ENCODE data around the gene PSKH1. TPM values are rescaled to one million over a fixed set of nuclear protein-coding genes. Genes with fewer than 3 reads are reported as not detected.
"Not testable (repeated sequence)": the region's sequence is repeated elsewhere in the genome, so short reads cannot be mapped to it uniquely, and the experiment has no call there.

Gene PSKH1
- total RNA-seq, 1 donor from 2014 or later: 17.8 TPM

DNA sequence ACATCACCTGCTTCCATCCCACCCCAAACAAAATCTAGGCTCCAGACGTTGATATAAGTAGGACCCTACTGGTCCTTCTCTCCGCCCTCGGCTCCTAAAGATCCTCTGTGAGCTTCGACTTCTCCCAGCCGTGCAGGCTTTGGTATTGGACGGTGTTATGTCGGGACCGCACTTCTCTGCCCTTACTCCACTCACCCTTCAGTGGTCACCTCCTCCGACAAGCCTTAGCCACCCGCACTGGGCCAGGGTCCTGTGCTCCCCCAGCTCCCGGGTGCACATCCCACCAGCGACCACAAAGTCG lies 42.0 kb downstream of the PSKH1 start:
- intact Hi-C loops (cut with micrococcal nuclease): loop anchor here (1.0 to 5.0 kb wide), 13 partner anchors 33 to 454 kb away; partner anchors contain the start of genes ATP6V0D1, CTCF, DDX28 and DUS2
- no peak for DNase-seq (ENCODE audit: low spot score)
- Mint-ChIP-seq H3K4me1 (ENCODE audit: low read depth) (peaks cover 32% of the 10 kb centered on the region), H3K27ac (peak overlapping the region; percentile 96), H3K27me3 (ENCODE audit: insufficient read depth) (no peaks in the 10 kb centered on the region), H3K9me3 (no peaks in the 10 kb centered on the region), H3K36me3 (ENCODE audit: low read depth) (peaks cover 36% of the 10 kb centered on the region), H3K4me3 (peak overlapping the region; percentile 98)

DNA sequence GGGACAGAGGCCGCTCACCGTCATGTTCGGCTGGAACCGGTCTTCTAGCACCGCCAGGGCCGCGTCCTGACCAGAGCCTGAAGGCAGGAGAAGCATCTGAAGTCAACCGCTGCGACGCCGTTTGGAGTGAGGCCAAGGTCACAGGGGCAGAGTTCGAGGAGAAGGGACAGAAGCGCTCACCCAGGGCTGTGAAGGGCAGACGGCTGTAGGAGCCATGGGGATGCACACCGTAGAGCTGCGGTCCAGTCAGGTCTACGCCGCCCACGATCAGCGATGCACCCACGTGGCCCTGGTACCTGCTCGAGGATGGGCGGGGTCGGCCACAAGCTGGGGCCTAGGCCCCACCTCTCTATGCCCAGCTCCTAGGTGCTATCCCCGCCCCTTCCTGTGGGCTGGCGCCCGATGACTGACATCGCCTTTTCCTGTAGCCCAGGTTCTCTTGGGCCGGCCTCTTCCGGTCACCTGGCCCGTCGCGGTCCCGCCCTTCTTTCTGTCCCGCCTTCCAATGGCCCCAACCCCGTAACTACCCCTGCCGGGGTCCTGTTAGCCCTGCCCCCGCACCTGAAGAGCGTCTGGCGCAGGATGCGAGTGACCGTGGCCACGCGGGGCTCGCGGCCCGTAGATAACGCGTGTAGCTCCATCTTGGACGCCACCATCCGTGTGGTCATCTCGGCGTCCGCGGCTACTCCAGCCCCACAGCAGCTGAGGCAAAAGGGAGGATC lies 42.5 kb downstream of the PSKH1 start:
- H3K4me3 Mint-ChIP-seq: peak overlapping the region; percentile 98
- peaks cover 37% of the 10 kb centered on the region for H3K4me1 Mint-ChIP-seq (ENCODE audit: low read depth)
- no peaks in the 10 kb centered on the region for H3K27me3 Mint-ChIP-seq (ENCODE audit: insufficient read depth)
- intact Hi-C loops (cut with micrococcal nuclease): loop anchor here (1.0 to 5.0 kb wide), 15 partner anchors 33 to 454 kb away; partner anchors contain the start of genes ACD, ATP6V0D1, CTCF and DDX28
- no peaks in the 10 kb centered on the region for H3K9me3 Mint-ChIP-seq
- peaks cover 37% of the 10 kb centered on the region for H3K36me3 Mint-ChIP-seq (ENCODE audit: low read depth)
- peak overlapping the region; percentile 96 for H3K27ac Mint-ChIP-seq
- peak; percentile 92 for DNase-seq (ENCODE audit: low spot score)

DNA sequence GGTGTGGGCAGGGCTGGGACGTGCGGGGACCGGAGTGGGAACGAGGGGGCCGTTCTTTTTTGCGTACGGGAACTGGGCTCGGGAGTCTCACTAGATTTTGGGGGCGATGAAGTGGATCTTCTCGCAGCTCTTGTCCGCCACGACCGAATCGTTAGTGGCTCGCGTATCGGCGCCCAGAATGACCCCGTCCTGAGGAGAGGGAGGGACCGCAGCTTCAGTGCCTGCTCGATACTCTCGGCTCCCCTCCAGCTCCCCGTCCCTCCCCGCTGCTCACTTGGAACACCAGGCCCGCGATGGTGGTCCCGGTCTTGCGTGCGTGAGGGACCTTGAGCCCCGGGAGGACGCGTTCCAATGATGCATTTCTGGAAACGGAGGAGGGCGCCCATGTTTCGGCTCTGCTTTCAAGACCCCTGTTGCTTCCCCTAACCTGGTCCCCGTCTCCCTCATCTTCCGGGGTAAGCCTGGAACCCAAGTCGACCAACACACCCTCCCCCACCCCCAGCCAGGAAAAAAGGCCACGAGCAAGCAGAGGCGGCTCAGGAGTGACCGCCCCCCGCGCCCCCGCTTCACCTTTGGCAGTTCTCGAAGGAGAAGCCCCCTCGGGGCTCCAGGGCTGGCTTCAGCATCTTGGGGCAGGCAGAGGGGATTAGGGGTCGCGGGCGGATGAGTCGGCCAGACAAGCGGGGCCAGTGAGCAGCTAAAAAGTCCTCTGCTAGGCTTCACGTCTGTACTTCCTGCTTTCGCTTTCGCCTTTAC lies 43.2 kb downstream of the PSKH1 start, which contains the start of gene PSMB10:
TSS of gene PSMB10 (minus strand) at position 727 of the 756 bp plus-strand sequence. CDS start at position 626, 101 bp downstream.
- Mint-ChIP-seq H3K4me1 (ENCODE audit: low read depth) (peaks cover 39% of the 10 kb centered on the region), H3K36me3 (ENCODE audit: low read depth) (peaks cover 37% of the 10 kb centered on the region)

DNA sequence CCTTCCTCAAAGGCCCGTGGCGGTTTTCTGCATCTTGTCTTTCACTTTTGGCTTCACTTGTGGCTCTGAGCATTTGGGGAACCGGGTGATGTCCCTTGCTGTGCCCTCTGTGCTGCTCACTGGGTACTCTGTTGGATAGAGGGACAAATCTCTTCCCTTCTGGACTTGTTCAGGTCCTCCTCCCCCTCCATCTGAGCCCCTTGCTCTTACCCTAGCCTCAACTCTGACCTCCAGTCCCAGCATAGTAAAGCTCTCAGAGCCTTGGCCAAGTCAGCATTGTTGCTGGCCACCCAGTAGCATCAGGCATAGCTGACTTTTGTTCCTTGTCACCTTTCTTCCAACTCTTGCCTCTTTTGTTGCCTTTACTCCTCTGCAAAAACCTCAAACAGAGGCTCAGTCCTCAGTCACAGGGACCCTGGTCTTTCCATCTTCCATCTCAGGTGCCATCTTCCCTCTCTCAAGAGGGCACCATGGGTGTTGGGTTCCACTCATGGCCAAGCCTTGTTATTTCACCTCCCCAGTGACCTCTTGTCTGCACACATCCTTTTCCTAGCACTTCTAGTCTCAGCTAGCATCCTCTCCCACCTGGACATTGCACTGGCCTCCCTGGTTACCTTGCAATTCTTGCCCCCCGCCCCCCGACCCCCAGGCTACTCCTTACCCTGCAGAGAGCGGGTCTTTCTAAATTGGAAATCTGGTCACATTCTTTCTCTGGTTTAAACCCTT lies 44.0 kb downstream of the PSKH1 start:
- H3K27me3 Mint-ChIP-seq (ENCODE audit: insufficient read depth): no peaks in the 10 kb centered on the region
- H3K4me1 Mint-ChIP-seq (ENCODE audit: low read depth): peaks cover 46% of the 10 kb centered on the region
- H3K27ac Mint-ChIP-seq: peak overlapping the region; percentile 96
- H3K4me3 Mint-ChIP-seq: peak overlapping the region; percentile 98
- peaks cover 38% of the 10 kb centered on the region for H3K36me3 Mint-ChIP-seq (ENCODE audit: low read depth)
- intact Hi-C loops (cut with micrococcal nuclease): loop anchor here (1.0 to 5.0 kb wide), 5 partner anchors 128 to 375 kb away; partner anchors contain the start of genes ACD, ESRP2, PARD6A and PRMT7
- H3K9me3 Mint-ChIP-seq: no peaks in the 10 kb centered on the region
- peak; percentile 83 for DNase-seq (ENCODE audit: low spot score)

More for the DNA sequence above, 43.2 kb downstream of the PSKH1 start, which contains the start of gene PSMB10:
- peak within 1 kb of the TSS; percentile 96 for H3K27ac Mint-ChIP-seq
- intact Hi-C loops (cut with micrococcal nuclease): loop anchor here (1.0 to 5.0 kb wide), 5 partner anchors 128 to 376 kb away; partner anchors contain the start of genes ACD, ESRP2, PARD6A and PRMT7
- H3K4me3 Mint-ChIP-seq: peak within 1 kb of the TSS; percentile 98
- no peaks in the 10 kb centered on the region for H3K27me3 Mint-ChIP-seq (ENCODE audit: insufficient read depth)
- H3K9me3 Mint-ChIP-seq: no peaks in the 10 kb centered on the region
- DNase-seq (ENCODE audit: low spot score): no peak

DNA sequence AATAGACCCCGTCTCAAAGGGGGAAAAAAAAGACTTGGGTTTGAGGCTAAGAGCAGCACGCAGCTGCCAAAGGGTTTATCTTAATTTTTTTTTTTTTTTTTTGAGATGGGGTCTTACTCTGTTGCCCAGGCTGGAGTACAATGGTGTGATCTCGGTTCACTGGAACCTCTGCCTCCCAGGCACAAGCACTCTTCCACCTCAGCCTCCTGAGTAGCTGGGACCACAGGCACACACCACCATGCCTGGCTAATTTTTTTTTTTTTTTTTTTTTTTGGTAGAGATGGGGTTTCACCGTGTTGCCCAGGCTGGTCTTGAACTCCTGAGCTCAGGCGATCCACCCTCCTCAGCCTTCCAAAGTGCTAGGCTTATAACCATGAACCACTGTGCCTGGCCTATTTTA lies 44.7 kb downstream of the PSKH1 start:
- peak overlapping the region; percentile 96 for H3K27ac Mint-ChIP-seq
- intact Hi-C loops (cut with micrococcal nuclease): loop anchor here (2.0 to 5.0 kb wide), 4 partner anchors 127 to 375 kb away; partner anchors contain the start of genes ESRP2, PRMT7 and SLC7A6OS
- DNase-seq (ENCODE audit: low spot score); H3K27me3 Mint-ChIP-seq (ENCODE audit: insufficient read depth); H3K9me3 Mint-ChIP-seq: not testable (repeated sequence)
- H3K4me1 Mint-ChIP-seq (ENCODE audit: low read depth): peaks cover 49% of the 10 kb centered on the region
- peaks cover 37% of the 10 kb centered on the region for H3K36me3 Mint-ChIP-seq (ENCODE audit: low read depth)
- H3K4me3 Mint-ChIP-seq: peak overlapping the region; percentile 98

DNA sequence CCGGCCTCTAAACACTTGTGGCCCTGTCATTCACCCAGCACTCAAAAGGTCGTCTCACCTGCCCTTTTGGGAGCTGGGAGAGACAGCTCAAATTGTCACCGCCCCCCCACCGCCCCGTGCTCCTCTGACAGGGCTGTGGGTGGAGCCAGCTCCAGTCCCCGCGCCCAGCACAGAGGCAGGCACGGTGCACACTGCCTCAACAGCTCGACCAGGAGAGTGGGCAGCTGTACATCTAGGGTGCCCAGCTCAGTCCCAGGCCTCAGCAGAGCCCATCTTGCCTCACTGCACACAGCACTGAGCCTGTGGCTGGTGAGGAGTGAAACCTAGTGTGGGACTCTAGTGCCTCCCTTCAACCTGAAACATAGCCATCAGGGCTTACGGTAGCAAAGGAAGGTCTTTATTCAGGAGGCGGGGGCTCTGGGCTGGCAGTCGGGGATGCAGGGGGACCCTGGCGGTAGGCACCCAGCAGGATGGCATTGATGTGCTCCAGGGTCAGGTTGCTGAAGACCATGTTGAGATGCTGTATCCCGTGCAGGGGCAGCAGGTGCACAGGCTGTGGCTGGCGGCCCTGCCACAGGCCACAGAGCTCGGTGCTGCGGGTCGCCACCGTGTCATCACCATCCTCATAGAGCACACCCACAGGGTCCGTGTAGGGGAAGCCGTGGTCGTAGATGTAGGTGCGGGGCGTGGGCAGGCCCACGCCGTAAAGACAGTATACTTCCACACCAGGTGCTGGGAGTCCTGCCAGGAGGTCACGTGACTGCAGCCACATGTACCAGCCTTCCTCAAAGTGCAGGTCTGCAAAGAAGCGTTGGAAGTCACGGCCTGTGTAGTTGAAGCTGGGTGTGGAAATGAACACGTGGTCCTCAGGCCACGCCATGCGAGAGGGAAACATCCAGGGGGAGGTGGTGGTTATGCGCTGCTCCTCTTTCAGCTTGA lies 46.7 kb downstream of the PSKH1 start:
- no peak for DNase-seq (ENCODE audit: low spot score)
- Mint-ChIP-seq H3K4me1 (ENCODE audit: low read depth) (peaks cover 42% of the 10 kb centered on the region), H3K27me3 (ENCODE audit: insufficient read depth) (no peaks in the 10 kb centered on the region), H3K4me3 (peak overlapping the region; percentile 33), H3K36me3 (ENCODE audit: low read depth) (peaks cover 27% of the 10 kb centered on the region), H3K9me3 (no peaks in the 10 kb centered on the region), H3K27ac (peak overlapping the region; percentile 76)
- intact Hi-C loops (cut with micrococcal nuclease): loop anchor here (5.0 kb wide), 3 partner anchors 143 to 373 kb away; partner anchors contain the start of genes ESRP2, PRMT7 and SLC7A6OS

DNA sequence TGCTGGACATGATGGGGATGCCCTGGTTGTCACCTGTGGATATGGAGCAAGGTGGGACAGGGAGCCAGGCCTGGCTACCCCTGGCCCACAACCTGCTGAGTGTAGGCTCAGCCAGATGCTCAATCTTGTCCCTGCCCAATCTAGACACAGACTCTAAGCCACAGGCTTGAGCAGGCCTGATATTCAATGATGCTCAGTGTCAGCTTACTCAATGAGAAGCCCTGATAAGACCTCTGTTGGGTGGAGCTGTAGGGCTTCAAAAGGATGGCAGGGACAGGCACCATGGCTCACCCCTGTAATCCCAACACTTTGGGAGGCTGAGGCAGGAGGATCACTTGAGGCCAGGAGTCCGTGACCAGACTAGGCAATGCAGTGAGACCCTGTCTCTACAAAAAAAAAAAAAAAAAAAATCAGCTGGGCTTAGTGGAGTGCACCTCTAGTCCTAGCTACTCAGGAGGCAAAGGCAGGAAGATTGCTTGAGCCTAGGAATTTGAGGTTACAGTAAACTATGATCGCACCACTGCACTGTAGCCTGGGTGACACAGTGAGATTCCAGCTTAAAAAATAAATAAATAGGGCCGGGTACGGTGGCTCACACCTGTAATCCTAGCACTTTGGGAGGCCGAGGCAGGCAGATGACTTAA lies 47.5 kb downstream of the PSKH1 start:
- no peaks in the 10 kb centered on the region for H3K27me3 Mint-ChIP-seq (ENCODE audit: insufficient read depth)
- peaks cover 34% of the 10 kb centered on the region for H3K4me1 Mint-ChIP-seq (ENCODE audit: low read depth)
- H3K27ac Mint-ChIP-seq: peak overlapping the region; percentile 76
- DNase-seq (ENCODE audit: low spot score): no peak
- H3K36me3 Mint-ChIP-seq (ENCODE audit: low read depth): peaks cover 19% of the 10 kb centered on the region
- intact Hi-C loops (cut with micrococcal nuclease): no loop called here
- H3K9me3 Mint-ChIP-seq: no peaks in the 10 kb centered on the region
- no peak overlapping the region for H3K4me3 Mint-ChIP-seq

DNA sequence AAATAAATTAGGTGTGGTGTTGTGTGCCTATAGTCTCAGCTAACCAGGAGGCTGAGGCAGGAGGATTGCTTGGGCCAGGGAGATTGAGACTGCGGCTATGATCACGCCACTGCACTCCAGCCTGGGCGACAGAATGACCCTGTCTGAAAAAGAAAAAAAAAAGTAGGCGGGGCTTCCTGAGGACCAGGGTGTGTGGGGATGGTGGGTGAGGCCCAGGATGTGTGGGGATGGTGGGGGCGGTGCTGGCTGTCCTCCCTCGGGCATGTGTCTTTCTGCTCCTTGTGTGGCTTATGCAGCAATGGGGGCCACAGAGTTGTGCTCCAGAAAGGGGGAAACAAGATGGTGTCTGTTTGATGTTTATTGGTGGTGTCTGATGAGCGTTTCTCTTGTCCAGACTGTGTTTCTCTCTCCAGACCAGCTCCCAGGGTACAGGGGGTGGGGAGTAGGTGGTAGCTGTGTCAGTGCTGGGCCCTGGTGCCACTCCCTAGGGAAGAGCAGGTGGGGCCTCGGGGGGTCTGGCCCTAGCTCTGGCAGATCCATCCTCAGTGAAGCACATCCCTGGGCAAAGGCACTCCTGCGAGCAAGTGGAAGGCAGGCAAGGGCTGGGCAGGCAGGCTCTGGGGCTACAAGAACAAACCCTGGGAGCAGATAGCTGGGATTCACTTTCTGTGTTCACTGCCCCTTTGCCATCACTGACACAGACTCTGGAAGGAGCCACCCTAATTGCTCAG lies 48.6 kb downstream of the PSKH1 start:
- Mint-ChIP-seq H3K27ac (peak overlapping the region; percentile 18), H3K4me3 (no peak overlapping the region), H3K4me1 (ENCODE audit: low read depth) (peaks cover 34% of the 10 kb centered on the region), H3K9me3 (no peaks in the 10 kb centered on the region), H3K27me3 (ENCODE audit: insufficient read depth) (no peaks in the 10 kb centered on the region), H3K36me3 (ENCODE audit: low read depth) (peaks cover 16% of the 10 kb centered on the region)
- no peak for DNase-seq (ENCODE audit: low spot score)
- intact Hi-C loops (cut with micrococcal nuclease): no loop called here

DNA sequence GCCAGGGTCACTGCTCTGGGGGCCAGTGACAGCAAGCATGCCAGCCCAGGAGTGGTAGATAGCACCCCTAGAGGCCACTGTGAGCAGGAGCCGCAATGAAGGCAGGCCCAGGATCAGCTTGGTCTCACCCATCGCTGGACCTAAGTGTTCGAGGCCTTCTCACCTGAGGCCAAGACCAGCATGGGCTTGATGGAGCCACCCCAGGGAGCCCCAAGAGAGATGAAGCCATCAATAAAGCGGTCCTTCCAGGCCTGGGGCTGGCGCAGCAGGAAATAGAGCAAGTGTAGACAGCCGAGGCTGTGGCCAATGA lies 49.1 kb downstream of the PSKH1 start:
- Mint-ChIP-seq H3K27me3 (ENCODE audit: insufficient read depth) (no peaks in the 10 kb centered on the region), H3K9me3 (no peaks in the 10 kb centered on the region), H3K27ac (peak overlapping the region; percentile 55), H3K4me3 (no peak overlapping the region), H3K4me1 (ENCODE audit: low read depth) (peaks cover 29% of the 10 kb centered on the region), H3K36me3 (ENCODE audit: low read depth) (peaks cover 11% of the 10 kb centered on the region)
- DNase-seq (ENCODE audit: low spot score): no peak
- intact Hi-C loops (cut with micrococcal nuclease): no loop called here

DNA sequence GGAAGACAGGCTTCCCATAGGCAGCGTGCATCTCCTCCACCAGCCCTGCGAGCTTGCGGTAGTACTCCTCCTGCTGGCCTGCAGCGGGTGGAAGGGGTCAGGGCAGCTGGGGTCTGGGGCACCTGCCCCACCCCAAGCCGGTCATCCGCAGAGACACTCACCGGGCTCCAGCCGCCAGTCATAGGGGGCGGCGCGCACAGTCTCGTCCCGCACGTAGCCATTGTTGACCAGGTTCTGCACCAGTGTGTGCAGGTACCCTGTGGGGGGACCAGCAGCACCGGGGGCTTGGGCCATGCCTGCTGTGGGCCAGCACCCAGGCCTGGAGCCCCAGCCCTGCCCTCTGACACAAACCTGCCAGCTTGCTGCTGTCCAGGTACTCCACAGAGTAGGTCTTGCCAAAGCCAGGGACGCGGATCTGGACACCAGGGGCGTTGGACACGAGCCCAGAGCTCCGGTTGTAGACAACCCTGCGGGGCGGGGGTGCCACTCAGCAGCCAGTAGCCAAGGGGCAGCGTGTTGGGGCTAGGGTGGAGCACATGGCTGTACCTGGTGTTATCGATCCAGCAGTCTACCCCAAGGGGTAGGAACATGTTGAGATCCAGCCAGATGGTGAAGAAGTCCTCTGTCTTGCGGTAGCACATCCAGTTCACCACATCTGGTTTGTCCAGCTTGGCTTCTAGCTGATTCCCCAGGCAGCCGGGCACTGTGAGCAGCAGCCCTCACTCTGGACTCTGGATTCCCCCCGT lies 49.6 kb downstream of the PSKH1 start:
- Mint-ChIP-seq H3K27ac (no peak overlapping the region), H3K4me1 (ENCODE audit: low read depth) (peaks cover 25% of the 10 kb centered on the region), H3K27me3 (ENCODE audit: insufficient read depth) (no peaks in the 10 kb centered on the region), H3K4me3 (no peak overlapping the region), H3K36me3 (ENCODE audit: low read depth) (peaks cover 9% of the 10 kb centered on the region), H3K9me3 (no peaks in the 10 kb centered on the region)
- DNase-seq (ENCODE audit: low spot score): no peak
- intact Hi-C loops (cut with micrococcal nuclease): no loop called here
